ENCODE measurements around the gene VSIG1. TPM values are rescaled to one million over a fixed set of nuclear protein-coding genes. Genes with fewer than 3 reads are reported as not detected.

Gene VSIG1
- total and polyA plus RNA-seq, 2 donors, result 0.99 to 1.4 TPM

- no peak for DNase-seq (ENCODE audit: low read depth in 6 of 9, low spot score in 9 of 9)
- Histone ChIP-seq H3K9me3 (ENCODE audit: control insufficient read depth in 2 of 2, insufficient read depth in 1 of 2, low read length in 1 of 2) (no peaks in the 10 kb centered on the region), H3K27ac (ENCODE audit: low read depth in 1 of 2, low read length in 1 of 2) (no peak overlapping the region), H3K27me3 (ENCODE audit: control insufficient read depth in 2 of 2, insufficient read depth in 1 of 2, low read length in 1 of 2) (peaks cover 0 to 2% of the 10 kb centered on the region in 2 donors), H3K36me3 (ENCODE audit: control insufficient read depth in 2 of 2, insufficient read depth in 2 of 2, low read length in 1 of 2) (peaks cover 0 to 3% of the 10 kb centered on the region in 2 donors), H3K4me3 (ENCODE audit: low read length in 2 of 2) (no peak overlapping the region), H3K4me1 (ENCODE audit: control insufficient read depth in 2 of 2, insufficient read depth in 2 of 2, low read length in 2 of 2) (peaks cover 0 to 3% of the 10 kb centered on the region in 2 donors)
- over 99% methylated on average over 6 of the region's 6 CpGs for WGBS
Measured at GRCh38 chrX:108087792-108088191, 42.9 kb downstream of the VSIG1 start.

- WGBS, result 96% methylated on average over 1 of the region's 1 CpG
Measured at GRCh38 chrX:108088511-108088910, 43.6 kb downstream of the VSIG1 start.

GRCh38 chrX:108090491-108091263 is 45.8 kb downstream of the VSIG1 start:
- Histone ChIP-seq H3K36me3 (ENCODE audit: control insufficient read depth in 2 of 2, insufficient read depth in 2 of 2, low read length in 1 of 2) (peaks cover 0 to 3% of the 10 kb centered on the region in 2 donors), H3K27me3 (ENCODE audit: control insufficient read depth in 2 of 2, insufficient read depth in 1 of 2, low read length in 1 of 2) (peaks cover 0 to 2% of the 10 kb centered on the region in 2 donors), H3K4me3 (ENCODE audit: low read length in 2 of 2) (peak overlapping the region; percentile 65 to 79), H3K27ac (ENCODE audit: low read depth in 1 of 2, low read length in 1 of 2) (peak overlapping the region; percentile 94 to 95), H3K4me1 (ENCODE audit: control insufficient read depth in 2 of 2, insufficient read depth in 2 of 2, low read length in 2 of 2) (peaks cover 0 to 3% of the 10 kb centered on the region in 2 donors), H3K9me3 (ENCODE audit: control insufficient read depth in 2 of 2, insufficient read depth in 1 of 2, low read length in 1 of 2) (no peaks in the 10 kb centered on the region)
- 3% methylated on average over 20 of the region's 20 CpGs for WGBS
- peak in 3 of 9 donors; percentile 2 to 22 (median 13) for DNase-seq (ENCODE audit: low read depth in 6 of 9, low spot score in 9 of 9)

More at GRCh38 chrX:108088511-108088910, 43.6 kb downstream of the VSIG1 start:
- no peak overlapping the region for H3K4me3 ChIP-seq (ENCODE audit: low read length in 2 of 2)
- no peak overlapping the region for H3K27ac ChIP-seq (ENCODE audit: low read depth in 1 of 2, low read length in 1 of 2)
- no peaks in the 10 kb centered on the region for H3K9me3 ChIP-seq (ENCODE audit: control insufficient read depth in 2 of 2, insufficient read depth in 1 of 2, low read length in 1 of 2)
- no peak for DNase-seq (ENCODE audit: low read depth in 6 of 9, low spot score in 9 of 9)
- H3K36me3 ChIP-seq (ENCODE audit: control insufficient read depth in 2 of 2, insufficient read depth in 2 of 2, low read length in 1 of 2), result peaks cover 0 to 3% of the 10 kb centered on the region in 2 donors
- H3K27me3 ChIP-seq (ENCODE audit: control insufficient read depth in 2 of 2, insufficient read depth in 1 of 2, low read length in 1 of 2), result peaks cover 0 to 2% of the 10 kb centered on the region in 2 donors
- H3K4me1 ChIP-seq (ENCODE audit: control insufficient read depth in 2 of 2, insufficient read depth in 2 of 2, low read length in 2 of 2), result peaks cover 0 to 3% of the 10 kb centered on the region in 2 donors

- under 1% methylated on average over 47 of the region's 47 CpGs for WGBS
- no peaks in the 10 kb centered on the region for H3K9me3 ChIP-seq (ENCODE audit: control insufficient read depth in 2 of 2, insufficient read depth in 1 of 2, low read length in 1 of 2)
- H3K27me3 ChIP-seq (ENCODE audit: control insufficient read depth in 2 of 2, insufficient read depth in 1 of 2, low read length in 1 of 2), result peaks cover 0 to 2% of the 10 kb centered on the region in 2 donors
- H3K4me3 ChIP-seq (ENCODE audit: low read length in 2 of 2), result peak within 1 kb of the TSS; percentile 65 to 79
- peak; percentile 74 to 96 (median 88) for DNase-seq (ENCODE audit: low read depth in 6 of 9, low spot score in 9 of 9)
- peak within 1 kb of the TSS; percentile 94 to 95 for H3K27ac ChIP-seq (ENCODE audit: low read depth in 1 of 2, low read length in 1 of 2)
- H3K4me1 ChIP-seq (ENCODE audit: control insufficient read depth in 2 of 2, insufficient read depth in 2 of 2, low read length in 2 of 2), result peaks cover 0 to 3% of the 10 kb centered on the region in 2 donors
- H3K36me3 ChIP-seq (ENCODE audit: control insufficient read depth in 2 of 2, insufficient read depth in 2 of 2, low read length in 1 of 2), result peaks cover 0 to 3% of the 10 kb centered on the region in 2 donors
Measured at GRCh38 chrX:108091264-108091877, 46.5 kb downstream of the VSIG1 start, which contains the start of the genes ATG4A and PSMD10. Gene ATG4A, plus strand, starts transcription at chrX:108091778. Its CDS starts 49 bp downstream, at chrX:108091827. Gene PSMD10, minus strand, starts transcription at chrX:108091542. Its CDS starts 22 bp downstream, at chrX:108091520.

GRCh38 chrX:108091878-108092291 is 47.0 kb downstream of the VSIG1 start:
- peaks cover 0 to 3% of the 10 kb centered on the region in 2 donors for H3K4me1 ChIP-seq (ENCODE audit: control insufficient read depth in 2 of 2, insufficient read depth in 2 of 2, low read length in 2 of 2)
- H3K36me3 ChIP-seq (ENCODE audit: control insufficient read depth in 2 of 2, insufficient read depth in 2 of 2, low read length in 1 of 2), result no peaks in the 10 kb centered on the region
- no peaks in the 10 kb centered on the region for H3K9me3 ChIP-seq (ENCODE audit: control insufficient read depth in 2 of 2, insufficient read depth in 1 of 2, low read length in 1 of 2)
- peak overlapping the region; percentile 65 to 79 for H3K4me3 ChIP-seq (ENCODE audit: low read length in 2 of 2)
- H3K27ac ChIP-seq (ENCODE audit: low read depth in 1 of 2, low read length in 1 of 2), result peak overlapping the region; percentile 18 to 37
- 1% methylated on average over 15 of the region's 15 CpGs for WGBS
- peaks cover 0 to 2% of the 10 kb centered on the region in 2 donors for H3K27me3 ChIP-seq (ENCODE audit: control insufficient read depth in 2 of 2, insufficient read depth in 1 of 2, low read length in 1 of 2)
- DNase-seq (ENCODE audit: low read depth in 6 of 9, low spot score in 9 of 9), result no peak

- H3K4me3 ChIP-seq (ENCODE audit: low read length in 2 of 2), result no peak overlapping the region
- no peaks in the 10 kb centered on the region for H3K9me3 ChIP-seq (ENCODE audit: control insufficient read depth in 2 of 2, insufficient read depth in 1 of 2, low read length in 1 of 2)
- no peaks in the 10 kb centered on the region for H3K4me1 ChIP-seq (ENCODE audit: control insufficient read depth in 2 of 2, insufficient read depth in 2 of 2, low read length in 2 of 2)
- no peaks in the 10 kb centered on the region for H3K27me3 ChIP-seq (ENCODE audit: control insufficient read depth in 2 of 2, insufficient read depth in 1 of 2, low read length in 1 of 2)
- H3K36me3 ChIP-seq (ENCODE audit: control insufficient read depth in 2 of 2, insufficient read depth in 2 of 2, low read length in 1 of 2), result no peaks in the 10 kb centered on the region
- DNase-seq (ENCODE audit: low read depth in 6 of 9, low spot score in 9 of 9), result no peak
- no peak overlapping the region for H3K27ac ChIP-seq (ENCODE audit: low read depth in 1 of 2, low read length in 1 of 2)
- WGBS, result over 99% methylated on average over 2 of the region's 2 CpGs
Measured at GRCh38 chrX:108097380-108097779, 52.5 kb downstream of the VSIG1 start.

- H3K27me3 ChIP-seq (ENCODE audit: control insufficient read depth in 2 of 2, insufficient read depth in 1 of 2, low read length in 1 of 2), result no peaks in the 10 kb centered on the region
- no peak for DNase-seq (ENCODE audit: low read depth in 6 of 9, low spot score in 9 of 9)
- H3K36me3 ChIP-seq (ENCODE audit: control insufficient read depth in 2 of 2, insufficient read depth in 2 of 2, low read length in 1 of 2), result no peaks in the 10 kb centered on the region
- no peak overlapping the region for H3K27ac ChIP-seq (ENCODE audit: low read depth in 1 of 2, low read length in 1 of 2)
- no peak overlapping the region for H3K4me3 ChIP-seq (ENCODE audit: low read length in 2 of 2)
- no peaks in the 10 kb centered on the region for H3K4me1 ChIP-seq (ENCODE audit: control insufficient read depth in 2 of 2, insufficient read depth in 2 of 2, low read length in 2 of 2)
- H3K9me3 ChIP-seq (ENCODE audit: control insufficient read depth in 2 of 2, insufficient read depth in 1 of 2, low read length in 1 of 2), result no peaks in the 10 kb centered on the region
Measured at GRCh38 chrX:108105473-108105872, 60.6 kb downstream of the VSIG1 start.

- no peak overlapping the region for H3K4me3 ChIP-seq (ENCODE audit: low read length in 2 of 2)
- H3K36me3 ChIP-seq (ENCODE audit: control insufficient read depth in 2 of 2, insufficient read depth in 2 of 2, low read length in 1 of 2), result no peaks in the 10 kb centered on the region
- H3K9me3 ChIP-seq (ENCODE audit: control insufficient read depth in 2 of 2, insufficient read depth in 1 of 2, low read length in 1 of 2), result no peaks in the 10 kb centered on the region
- H3K4me1 ChIP-seq (ENCODE audit: control insufficient read depth in 2 of 2, insufficient read depth in 2 of 2, low read length in 2 of 2), result no peaks in the 10 kb centered on the region
- no peaks in the 10 kb centered on the region for H3K27me3 ChIP-seq (ENCODE audit: control insufficient read depth in 2 of 2, insufficient read depth in 1 of 2, low read length in 1 of 2)
- DNase-seq (ENCODE audit: low read depth in 6 of 9, low spot score in 9 of 9), result no peak
- no peak overlapping the region for H3K27ac ChIP-seq (ENCODE audit: low read depth in 1 of 2, low read length in 1 of 2)
Measured at GRCh38 chrX:108114541-108114940, 69.7 kb downstream of the VSIG1 start.

- WGBS, result 93% methylated on average over 3 of the region's 3 CpGs
- DNase-seq (ENCODE audit: low read depth in 6 of 9, low spot score in 9 of 9), result no peak
- no peaks in the 10 kb centered on the region for H3K36me3 ChIP-seq (ENCODE audit: control insufficient read depth in 2 of 2, insufficient read depth in 2 of 2, low read length in 1 of 2)
- H3K27me3 ChIP-seq (ENCODE audit: control insufficient read depth in 2 of 2, insufficient read depth in 1 of 2, low read length in 1 of 2), result no peaks in the 10 kb centered on the region
- no peak overlapping the region for H3K27ac ChIP-seq (ENCODE audit: low read depth in 1 of 2, low read length in 1 of 2)
- no peaks in the 10 kb centered on the region for H3K4me1 ChIP-seq (ENCODE audit: control insufficient read depth in 2 of 2, insufficient read depth in 2 of 2, low read length in 2 of 2)
- no peak overlapping the region for H3K4me3 ChIP-seq (ENCODE audit: low read length in 2 of 2)
- no peaks in the 10 kb centered on the region for H3K9me3 ChIP-seq (ENCODE audit: control insufficient read depth in 2 of 2, insufficient read depth in 1 of 2, low read length in 1 of 2)
Measured at GRCh38 chrX:108117988-108118387, 73.1 kb downstream of the VSIG1 start.
